ENCODE measurements around the gene FLOT1.

FLOT1 gene

GRCh38 chr6:30732237-30732943 is 10.1 kb downstream of the FLOT1 start:
- TF ChIP-seq, protein P1, sequence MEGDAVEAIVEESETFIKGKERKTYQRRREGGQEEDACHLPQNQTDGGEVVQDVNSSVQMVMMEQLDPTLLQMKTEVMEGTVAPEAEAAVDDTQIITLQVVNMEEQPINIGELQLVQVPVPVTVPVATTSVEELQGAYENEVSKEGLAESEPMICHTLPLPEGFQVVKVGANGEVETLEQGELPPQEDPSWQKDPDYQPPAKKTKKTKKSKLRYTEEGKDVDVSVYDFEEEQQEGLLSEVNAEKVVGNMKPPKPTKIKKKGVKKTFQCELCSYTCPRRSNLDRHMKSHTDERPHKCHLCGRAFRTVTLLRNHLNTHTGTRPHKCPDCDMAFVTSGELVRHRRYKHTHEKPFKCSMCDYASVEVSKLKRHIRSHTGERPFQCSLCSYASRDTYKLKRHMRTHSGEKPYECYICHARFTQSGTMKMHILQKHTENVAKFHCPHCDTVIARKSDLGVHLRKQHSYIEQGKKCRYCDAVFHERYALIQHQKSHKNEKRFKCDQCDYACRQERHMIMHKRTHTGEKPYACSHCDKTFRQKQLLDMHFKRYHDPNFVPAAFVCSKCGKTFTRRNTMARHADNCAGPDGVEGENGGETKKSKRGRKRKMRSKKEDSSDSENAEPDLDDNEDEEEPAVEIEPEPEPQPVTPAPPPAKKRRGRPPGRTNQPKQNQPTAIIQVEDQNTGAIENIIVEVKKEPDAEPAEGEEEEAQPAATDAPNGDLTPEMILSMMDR (IDR thresholded peaks at IDR 0.05; ENCODE audit: insufficient read depth, low read depth, low read length, missing control alignments) = no peak
- H3K4me3 ChIP-seq (ENCODE audit: low read length) = no peak overlapping the region

GRCh38 chr6:30730601-30731435 is 11.7 kb downstream of the FLOT1 start:
- TF ChIP-seq, protein P1 (IDR thresholded peaks at IDR 0.05; ENCODE audit: insufficient read depth, low read depth, low read length, missing control alignments) = peak; percentile 87
- peak overlapping the region; percentile 15 for H3K4me3 ChIP-seq (ENCODE audit: low read length)
- peak; percentile 91 for DNase-seq (ENCODE audit: low read depth)

More at GRCh38 chr6:30732237-30732943, 10.1 kb downstream of the FLOT1 start:
- no peak for DNase-seq (ENCODE audit: low read depth)

GRCh38 chr6:30727920-30728553 is 14.4 kb downstream of the FLOT1 start:
- H3K4me3 ChIP-seq (ENCODE audit: low read length) = no peak overlapping the region
- DNase-seq (ENCODE audit: low read depth) = no peak
- TF ChIP-seq, protein P1 (IDR thresholded peaks at IDR 0.05; ENCODE audit: insufficient read depth, low read depth, low read length, missing control alignments) = no peak

GRCh38 chr6:30726506-30727413 is 15.7 kb downstream of the FLOT1 start:
- TF ChIP-seq, protein P1 (IDR thresholded peaks at IDR 0.05; ENCODE audit: insufficient read depth, low read depth, low read length, missing control alignments) = no peak
- no peak overlapping the region for H3K4me3 ChIP-seq (ENCODE audit: low read length)
- no peak for DNase-seq (ENCODE audit: low read depth)

GRCh38 chr6:30725713-30726505 is 16.6 kb downstream of the FLOT1 start:
- H3K4me3 ChIP-seq (ENCODE audit: low read length) = no peak overlapping the region
- no peak for DNase-seq (ENCODE audit: low read depth)
- TF ChIP-seq, protein P1 (IDR thresholded peaks at IDR 0.05; ENCODE audit: insufficient read depth, low read depth, low read length, missing control alignments) = no peak
